HepG2 (cell line): ENCODE data around the gene TMEM253. TPM values are rescaled to one million over a fixed set of nuclear protein-coding genes. Genes with fewer than 3 reads are reported as not detected.

Source experiments
- ASH2L ChIP-seq: fragments of 300-600, 200-600 bp; sonication (generic); IDR thresholded peaks from 2 replicates; pipeline ENCODE4 v1.7.0; 2017; ENCODE audit warnings: low read depth, mild to moderate bottlenecking, moderate library complexity, mixed read lengths, low read length; ENCODE audit not compliant: insufficient read length
- CTCF ChIP-seq: sonication (generic); formaldehyde crosslinking; IDR thresholded peaks from 2 replicates; pipeline ENCODE4 v1.5.0; 2020; ENCODE audit warnings: mild to moderate bottlenecking, missing genetic modification reagents, moderate library complexity
- FOXK2 ChIP-seq: fragments of 450-650 bp; IDR thresholded peaks from 2 replicates; pipeline ENCODE4 v1.6.1; 2016
- HNRNPL ChIP-seq: fragments of 200-400 bp; formaldehyde crosslinking; IDR thresholded peaks from 2 replicates; pipeline ENCODE4 v1.6.1; 2017; ENCODE audit warnings: mild to moderate bottlenecking, low read depth, low read length
- NCOA1 ChIP-seq: sonication (generic); formaldehyde crosslinking; IDR thresholded peaks from 2 replicates; pipeline ENCODE4 v1.9.0; 2021; ENCODE audit warnings: missing genetic modification reagents
- PHF21A ChIP-seq: sonication (generic); formaldehyde crosslinking; IDR thresholded peaks from 2 replicates; pipeline ENCODE4 v1.5.0; 2020; ENCODE audit warnings: mild to moderate bottlenecking, missing genetic modification reagents
- REPIN1 ChIP-seq: sonication (generic); formaldehyde crosslinking; IDR thresholded peaks from 2 replicates; pipeline ENCODE4 v1.8.0; 2022; ENCODE audit warnings: missing genetic modification reagents, low read depth, mild to moderate bottlenecking, borderline replicate concordance
- SMYD3 ChIP-seq: sonication (generic); formaldehyde crosslinking; IDR thresholded peaks from 2 replicates; pipeline ENCODE4 v1.8.1; 2023; ENCODE audit warnings: mild to moderate bottlenecking, missing genetic modification reagents
- TFDP2 ChIP-seq: sonication (generic); formaldehyde crosslinking; IDR thresholded peaks from 2 replicates; pipeline ENCODE4 v1.4.0; 2020; ENCODE audit warnings: missing genetic modification reagents
- TRIM24 ChIP-seq: sonication (generic); formaldehyde crosslinking; IDR thresholded peaks from 2 replicates; pipeline ENCODE4 v1.8.0; 2022; ENCODE audit warnings: mild to moderate bottlenecking, missing genetic modification reagents
- ZFY ChIP-seq: sonication (generic); formaldehyde crosslinking; IDR thresholded peaks from 2 replicates; pipeline ENCODE4 v1.4.0; 2020; ENCODE audit warnings: missing genetic modification reagents
- ZNF136 ChIP-seq: sonication (generic); formaldehyde crosslinking; IDR thresholded peaks from 2 replicates; pipeline ENCODE4 v1.8.1; 2022; ENCODE audit warnings: low read depth, mild to moderate bottlenecking, moderate library complexity, missing genetic modification reagents
- ZNF160 ChIP-seq: sonication (generic); formaldehyde crosslinking; IDR thresholded peaks from 2 replicates; pipeline ENCODE4 v1.8.0; 2022; ENCODE audit warnings: mild to moderate bottlenecking, inconsistent platforms, missing genetic modification reagents
- ZNF414 ChIP-seq: sonication (generic); formaldehyde crosslinking; IDR thresholded peaks from 2 replicates; pipeline ENCODE4 v1.5.0; 2020; ENCODE audit warnings: missing genetic modification reagents
- ZNF609 ChIP-seq: sonication (generic); formaldehyde crosslinking; IDR thresholded peaks from 2 replicates; pipeline ENCODE4 v1.4.0; 2020; ENCODE audit warnings: mild to moderate bottlenecking, missing genetic modification reagents, borderline replicate concordance
- ZSCAN30 ChIP-seq: sonication (generic); formaldehyde crosslinking; IDR thresholded peaks from 2 replicates; pipeline ENCODE4 v1.5.0; 2020; ENCODE audit warnings: mild to moderate bottlenecking, missing genetic modification reagents
- polyA plus RNA-seq, 8 experiments: library from polyadenylated mRNA; depleted of rRNA in 3 of 8; stranded (reverse) in 7 of 8; unstranded in 1 of 8; fragments of >200 nt; fragmentation: Illumina TruSeq in 4 of 8; extraction: Trizol in 4 of 8; gene quantifications; 2 replicates each; pipeline versions ENCODE4 v1.2.1 to v1.2.3, GENCODE V29; 2011 to 2016; ENCODE audit warnings: low read depth in 4 of 8, missing spikeins in 1 of 8, mixed read lengths in 1 of 8; ENCODE audit not compliant: insufficient read depth in 1 of 8
- total RNA-seq, 5 experiments: library from RNA; depleted of rRNA; stranded (reverse); fragments of >200 nt; fragmentation: Illumina TruSeq; extraction: Trizol; gene quantifications; 2 replicates each; pipeline ENCODE4 v1.2.3, GENCODE V29; 2016; ENCODE audit warnings: low read depth in 1 of 5
- TF ChIP-seq, protein P1 (sequence below): IDR thresholded peaks from 2 replicates; pipeline ENCODE4 v1.6.1; 2012; ENCODE audit warnings: low read length, improper control_type of control experiment

Gene TMEM253
- total and polyA plus RNA-seq, 2 of the 13 experiments (the other 11 are each of a cell fraction or from before 2014, with no cell fraction given), result 0.29 to 0.45 TPM

- peak; percentile 99 for TF ChIP-seq PHF21A (CRISPR knock-in tag)
- TF ChIP-seq HNRNPL, result 0 out of 2 replicates have a peak, but pooled peaks have one; percentile 60
- TF ChIP-seq ZNF609 (CRISPR knock-in tag), result peak; percentile 88
- TF ChIP-seq ASH2L, result peak; percentile 98
- no peak; the same call in 1 of the 2 replicates for TF ChIP-seq CTCF
- TF ChIP-seq, protein P1, sequence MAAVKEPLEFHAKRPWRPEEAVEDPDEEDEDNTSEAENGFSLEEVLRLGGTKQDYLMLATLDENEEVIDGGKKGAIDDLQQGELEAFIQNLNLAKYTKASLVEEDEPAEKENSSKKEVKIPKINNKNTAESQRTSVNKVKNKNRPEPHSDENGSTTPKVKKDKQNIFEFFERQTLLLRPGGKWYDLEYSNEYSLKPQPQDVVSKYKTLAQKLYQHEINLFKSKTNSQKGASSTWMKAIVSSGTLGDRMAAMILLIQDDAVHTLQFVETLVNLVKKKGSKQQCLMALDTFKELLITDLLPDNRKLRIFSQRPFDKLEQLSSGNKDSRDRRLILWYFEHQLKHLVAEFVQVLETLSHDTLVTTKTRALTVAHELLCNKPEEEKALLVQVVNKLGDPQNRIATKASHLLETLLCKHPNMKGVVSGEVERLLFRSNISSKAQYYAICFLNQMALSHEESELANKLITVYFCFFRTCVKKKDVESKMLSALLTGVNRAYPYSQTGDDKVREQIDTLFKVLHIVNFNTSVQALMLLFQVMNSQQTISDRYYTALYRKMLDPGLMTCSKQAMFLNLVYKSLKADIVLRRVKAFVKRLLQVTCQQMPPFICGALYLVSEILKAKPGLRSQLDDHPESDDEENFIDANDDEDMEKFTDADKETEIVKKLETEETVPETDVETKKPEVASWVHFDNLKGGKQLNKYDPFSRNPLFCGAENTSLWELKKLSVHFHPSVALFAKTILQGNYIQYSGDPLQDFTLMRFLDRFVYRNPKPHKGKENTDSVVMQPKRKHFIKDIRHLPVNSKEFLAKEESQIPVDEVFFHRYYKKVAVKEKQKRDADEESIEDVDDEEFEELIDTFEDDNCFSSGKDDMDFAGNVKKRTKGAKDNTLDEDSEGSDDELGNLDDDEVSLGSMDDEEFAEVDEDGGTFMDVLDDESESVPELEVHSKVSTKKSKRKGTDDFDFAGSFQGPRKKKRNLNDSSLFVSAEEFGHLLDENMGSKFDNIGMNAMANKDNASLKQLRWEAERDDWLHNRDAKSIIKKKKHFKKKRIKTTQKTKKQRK, result no peak
- peak; percentile 73; the same call in 1 of the 2 replicates for TF ChIP-seq ZNF414 (CRISPR knock-in tag)
- TF ChIP-seq ZFY (CRISPR knock-in tag), result peak; percentile 48; the same call in 1 of the 2 replicates
- peak; percentile 45; the same call in 1 of the 2 replicates for TF ChIP-seq FOXK2
- TF ChIP-seq ZSCAN30 (CRISPR knock-in tag), result no peak
- TF ChIP-seq ZNF136, result no peak
- TF ChIP-seq SMYD3, result 0 out of 2 replicates have a peak, but pooled peaks have one; percentile 30
- 0 out of 2 replicates have a peak, but pooled peaks have one; percentile 76 for TF ChIP-seq ZNF160 (CRISPR knock-in tag)
- TF ChIP-seq TFDP2, result peak; percentile 69; the same call in 1 of the 2 replicates
- peak; percentile 91 for TF ChIP-seq REPIN1 (CRISPR knock-in tag)
- TF ChIP-seq TRIM24, result peak; percentile 46; the same call in 1 of the 2 replicates
- peak; percentile 95; the same call in 1 of the 2 replicates for TF ChIP-seq NCOA1
Observed at GRCh38 chr14:21054123-21054767, 46.6 kb upstream of the TMEM253 start (continued).
